HG03045 (cell line): ENCODE results near the gene DMD.
"Not testable (repeated sequence)": the region's sequence is repeated elsewhere in the genome, so short reads cannot be mapped to it uniquely, and the experiment has no call there.

Experiments
- ATAC-seq: cut with Tn5 transposase; IDR thresholded peaks from one replicate; pipeline ENCODE4 v1.9.1; 2021; ENCODE audit warnings: mild to moderate bottlenecking, moderate library complexity; ENCODE audit not compliant: unreplicated experiment

Gene DMD

GRCh38 chrX:32868524-32868895 is 342.8 kb downstream of the DMD start:
- ATAC-seq = no peak

- no peak for ATAC-seq
Measured at GRCh38 chrX:32867781-32868523, 343.4 kb downstream of the DMD start.

- ATAC-seq = no peak
Measured at GRCh38 chrX:32852203-32852602, 359.1 kb downstream of the DMD start.

DNA sequence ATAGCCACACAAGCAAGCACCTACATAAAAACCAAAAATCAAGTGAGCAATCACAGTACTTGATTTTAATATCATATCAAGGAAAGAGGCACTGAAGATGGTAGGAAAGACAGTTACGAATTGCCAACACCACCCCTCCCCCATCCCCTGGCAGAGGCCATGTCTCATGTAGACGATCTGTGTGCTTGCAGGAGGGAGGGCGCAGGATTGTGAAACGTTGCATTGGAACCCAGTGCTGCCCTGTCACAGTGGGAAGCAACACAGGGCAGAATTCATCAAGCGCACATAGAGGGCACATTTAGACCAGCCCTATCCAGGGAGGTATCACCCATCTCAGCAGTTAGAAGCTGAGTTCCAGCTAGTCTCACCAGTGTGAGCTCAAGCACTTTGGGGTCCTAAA is 359.8 kb downstream of the DMD start:
- ATAC-seq = no peak

GRCh38 chrX:32847921-32848320 is 363.4 kb downstream of the DMD start:
- no peak for ATAC-seq

- ATAC-seq = no peak
Measured at GRCh38 chrX:32842053-32842452, 369.3 kb downstream of the DMD start.

DNA sequence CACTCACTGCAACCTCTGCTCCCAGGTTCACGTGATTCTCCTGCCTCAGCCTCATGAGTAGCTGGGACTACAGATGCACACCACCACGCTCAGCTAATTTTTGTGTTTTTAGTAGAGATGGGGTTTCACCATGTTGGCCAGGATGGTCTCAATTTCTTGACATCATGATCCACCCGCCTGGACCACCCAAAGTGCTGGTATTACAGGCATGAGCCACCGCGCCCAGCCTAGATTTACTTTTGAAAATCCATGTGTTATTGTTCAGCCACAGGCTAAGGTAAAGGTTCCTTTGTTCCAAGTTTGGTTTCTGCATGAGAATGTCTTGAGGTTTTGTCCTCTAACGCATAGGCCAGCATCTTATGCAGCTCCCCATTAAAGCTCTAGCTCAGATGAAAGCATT is 371.6 kb downstream of the DMD start:
- no peak for ATAC-seq

- ATAC-seq = no peak
Measured at GRCh38 chrX:32825009-32825408, 386.3 kb downstream of the DMD start.

DNA sequence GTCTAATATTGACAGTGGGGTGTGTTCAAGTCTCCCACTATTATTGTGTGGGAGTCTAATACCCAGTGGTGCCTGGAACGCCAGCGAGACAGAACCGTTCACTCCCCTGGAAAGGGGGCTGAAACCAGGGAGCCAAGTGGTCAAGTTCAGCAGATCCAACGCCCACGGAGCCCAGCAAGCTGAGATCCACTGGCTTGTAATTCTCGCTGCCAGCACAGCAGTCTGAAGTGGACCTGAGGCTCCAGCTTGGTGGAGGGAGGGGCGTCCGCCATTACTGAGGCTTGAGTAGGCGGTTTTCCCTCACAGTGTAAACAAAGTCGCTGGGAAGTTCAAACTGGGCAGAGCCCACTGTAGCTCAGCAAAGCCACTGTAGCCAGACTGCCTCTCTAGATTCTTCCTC is 407.3 kb downstream of the DMD start:
- ATAC-seq = no peak

DNA sequence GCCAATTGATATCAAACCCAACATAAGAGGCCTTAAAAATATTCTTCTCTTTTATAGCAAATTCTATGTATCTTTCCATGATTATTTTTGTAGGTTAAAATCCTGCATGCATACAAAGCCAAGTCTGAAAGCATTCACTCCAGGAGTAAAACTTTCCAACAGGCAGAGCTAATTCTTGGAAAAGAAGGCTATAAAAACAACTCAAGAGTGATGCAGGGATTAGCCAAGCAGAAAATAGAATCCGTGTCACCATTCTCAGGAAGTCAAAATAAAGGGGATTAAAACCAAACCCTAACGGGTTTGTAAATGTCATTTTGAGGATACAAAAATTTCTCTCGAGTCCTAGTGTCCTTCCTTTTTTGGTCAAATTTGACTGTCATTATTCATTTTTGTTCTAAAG is 412.4 kb downstream of the DMD start:
- ATAC-seq = no peak

DNA sequence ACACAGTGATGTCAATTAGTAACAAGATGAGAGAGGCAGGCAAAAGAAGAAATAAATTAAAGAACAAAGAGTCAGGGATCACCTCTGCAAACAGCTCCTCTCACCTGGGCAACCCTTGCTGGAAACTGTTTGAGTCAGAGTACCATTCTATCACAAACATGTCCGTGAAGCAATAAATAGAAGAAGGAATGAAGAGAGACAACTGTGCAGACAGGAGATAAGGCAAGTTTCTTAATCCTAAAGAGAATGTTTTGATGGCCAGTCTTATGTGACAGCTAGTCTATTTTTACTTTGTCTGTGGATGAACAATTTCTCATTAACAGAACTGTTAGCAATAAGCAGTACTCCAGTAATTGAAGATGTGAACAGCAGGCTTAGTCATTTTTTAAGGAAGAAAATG is 422.4 kb downstream of the DMD start:
- no peak for ATAC-seq

DNA sequence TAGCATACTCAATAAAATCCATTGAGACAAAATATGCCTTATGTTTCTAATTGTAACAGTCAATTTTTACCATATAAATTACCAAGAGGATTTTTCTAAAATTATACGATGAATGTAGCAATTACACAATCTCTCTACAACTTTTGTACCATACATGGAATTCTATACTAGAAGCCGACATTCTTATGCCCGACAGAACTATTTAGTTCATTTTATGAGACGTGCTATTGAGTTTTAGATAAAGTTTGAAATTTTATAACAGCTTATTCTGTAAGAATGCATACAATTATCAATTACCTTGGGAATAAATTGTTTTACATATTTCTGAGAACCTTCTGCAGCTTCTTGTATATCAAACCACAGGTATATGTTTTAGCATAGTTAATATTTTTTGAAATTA is 431.2 kb downstream of the DMD start:
- no peak for ATAC-seq

DNA sequence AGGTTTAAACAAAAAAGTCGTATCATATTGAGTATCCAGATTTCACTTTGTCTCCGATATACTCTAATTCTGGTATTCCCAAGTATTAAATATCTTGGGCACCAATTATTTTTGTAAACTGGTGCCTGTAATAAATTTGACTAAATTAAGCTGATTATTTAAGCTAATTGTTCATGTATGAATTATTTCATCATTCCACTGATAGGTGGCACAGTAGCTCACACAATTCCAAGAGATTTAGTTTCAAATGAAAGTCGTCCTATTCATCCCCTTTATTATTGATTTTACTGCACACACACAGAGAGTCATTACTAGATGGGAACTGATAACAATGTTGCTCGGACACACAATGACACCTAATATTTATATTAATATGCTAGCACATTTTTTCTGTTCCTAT is 432.4 kb downstream of the DMD start:
- no peak for ATAC-seq

- ATAC-seq = no peak
Measured at GRCh38 chrX:32774966-32775365, 436.4 kb downstream of the DMD start.

DNA sequence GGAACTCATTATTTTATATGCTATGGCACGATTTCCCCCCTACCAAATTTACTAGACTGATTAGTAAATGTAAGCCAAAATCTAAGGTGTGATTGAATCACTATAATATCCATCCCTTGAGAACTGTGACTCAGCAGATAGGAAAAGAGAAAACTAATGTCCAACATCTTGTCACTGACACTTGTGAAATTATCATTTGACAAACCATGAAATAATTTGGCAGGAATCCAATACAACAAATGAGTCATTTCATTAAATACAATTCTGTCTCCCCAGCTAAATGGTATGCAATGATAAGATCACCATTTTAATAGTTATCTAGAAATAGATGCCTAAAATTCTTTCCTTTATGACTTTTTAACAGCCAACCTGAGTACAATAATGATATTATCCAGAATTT is 462.3 kb downstream of the DMD start:
- ATAC-seq = no peak

DNA sequence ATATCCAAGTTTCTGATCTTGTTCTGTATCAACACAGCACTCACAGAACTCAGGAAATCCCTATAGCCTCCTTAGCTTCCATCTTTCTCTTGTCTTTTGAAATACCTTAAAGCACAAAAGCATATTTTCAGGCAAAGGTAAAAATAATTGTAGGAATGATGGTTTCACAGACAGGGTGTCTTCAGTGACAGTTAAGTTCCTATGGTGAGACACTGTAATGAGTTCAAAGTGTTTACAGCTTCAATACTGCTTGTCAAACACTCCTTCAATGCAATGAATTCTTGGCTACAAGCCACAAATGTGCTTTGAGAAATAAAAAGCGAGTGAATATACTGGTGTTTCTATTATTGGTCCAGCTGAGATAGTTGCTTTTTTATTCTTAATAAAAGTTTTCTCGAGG is 466.0 kb downstream of the DMD start:
- ATAC-seq = no peak

- ATAC-seq = no peak
Measured at GRCh38 chrX:32744921-32745320, 466.4 kb downstream of the DMD start.

DNA sequence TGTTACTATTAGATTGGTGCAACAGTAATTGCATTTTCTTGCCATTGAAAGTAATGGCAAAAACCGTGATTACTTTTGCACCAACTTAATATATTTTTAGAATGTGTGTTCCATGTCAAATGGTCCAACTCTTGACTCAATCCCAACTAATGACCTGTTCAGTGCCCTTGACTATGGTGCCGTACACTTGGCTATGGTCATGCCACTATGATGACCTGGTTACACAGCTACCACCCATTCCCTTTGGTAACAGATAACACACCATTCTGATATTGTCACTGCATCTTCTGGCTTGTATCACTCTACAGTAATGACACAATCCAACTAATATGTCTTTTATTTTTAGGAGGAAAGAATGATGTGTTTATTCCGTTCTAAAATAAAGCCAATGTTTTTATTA is 469.4 kb downstream of the DMD start:
- no peak for ATAC-seq

DNA sequence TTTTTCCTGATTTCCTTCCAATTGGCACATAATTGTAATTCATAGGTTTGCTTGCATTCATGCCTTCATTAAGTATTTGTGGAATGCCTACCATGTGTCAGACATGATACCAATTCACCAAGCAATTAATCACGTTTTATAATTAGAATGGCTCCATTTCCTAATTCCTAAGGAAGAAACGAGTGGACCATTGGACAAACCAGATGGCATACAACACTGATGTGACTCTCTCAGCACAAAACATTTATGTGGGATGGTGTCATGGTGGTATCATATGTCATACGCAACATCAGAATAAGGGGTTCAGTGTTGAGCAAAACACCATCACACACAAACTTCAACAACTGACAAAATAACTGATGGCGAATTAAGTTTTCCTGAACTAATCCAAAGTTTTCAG is 502.8 kb downstream of the DMD start:
- no peak for ATAC-seq

GRCh38 chrX:32705385-32705784 is 506.0 kb downstream of the DMD start:
- ATAC-seq = not testable (repeated sequence)

DNA sequence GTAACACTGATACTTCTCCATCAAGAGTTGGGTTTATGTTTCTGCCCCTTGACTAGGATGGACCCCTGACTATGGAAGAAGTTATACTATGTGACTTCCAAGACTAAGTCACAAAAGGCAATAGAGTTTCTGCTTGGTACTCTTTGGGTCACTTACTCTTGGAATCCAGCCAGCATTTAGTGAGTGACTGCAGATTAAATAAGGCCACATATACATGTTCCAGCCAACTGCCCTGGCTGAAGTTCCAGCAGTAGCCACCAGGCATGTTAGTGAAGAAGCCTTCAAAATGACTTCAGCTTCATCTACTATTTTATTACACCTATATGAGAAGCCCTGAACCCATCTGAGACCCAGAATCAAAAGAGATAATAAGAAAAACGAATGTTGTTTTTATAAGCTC is 524.0 kb downstream of the DMD start:
- ATAC-seq = no peak

DNA sequence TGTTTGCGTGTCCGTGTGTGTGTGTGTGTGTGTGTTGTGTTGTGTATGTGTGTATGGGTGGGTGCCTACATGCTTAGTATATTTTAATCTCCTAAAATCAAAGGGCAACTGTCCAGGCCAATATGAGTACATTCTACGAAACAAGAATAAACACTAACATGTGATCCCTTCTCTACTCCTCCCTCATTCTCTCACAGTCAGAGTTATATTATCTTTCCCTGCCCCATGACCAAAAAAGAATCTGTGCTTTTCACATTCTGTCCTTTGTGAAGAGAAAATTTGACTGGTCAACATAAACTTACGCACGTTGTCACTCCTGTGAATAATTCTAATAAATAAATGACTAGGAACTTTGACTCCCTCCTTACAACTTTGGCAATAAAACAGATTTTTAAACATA is 532.9 kb downstream of the DMD start:
- no peak for ATAC-seq

DNA sequence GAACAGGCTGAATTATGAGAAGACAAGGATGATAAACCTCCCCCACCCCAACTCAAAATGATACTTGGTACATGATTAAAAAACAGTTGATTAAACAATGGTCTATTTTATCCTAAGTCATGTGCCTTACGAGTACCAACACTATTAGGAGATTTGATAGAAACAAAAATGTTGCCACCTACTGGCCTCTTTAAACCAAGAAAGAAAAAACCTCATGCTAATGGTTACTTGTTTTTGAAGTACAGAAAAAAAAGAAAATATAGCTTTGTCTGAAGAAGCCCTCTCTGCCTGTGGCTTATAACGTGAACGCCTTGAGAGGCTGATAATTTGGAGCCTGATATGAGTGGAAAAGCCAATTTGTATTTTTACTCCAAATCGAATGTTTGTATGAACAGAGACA is 538.2 kb downstream of the DMD start:
- ATAC-seq = no peak
